K562 treated with DMSO at 1 percent for 24 hours (cell line): ENCODE results near the gene DHX29. TPM values are rescaled to one million over a fixed set of nuclear protein-coding genes. Genes with fewer than 3 reads are reported as not detected.

Source experiments
- total RNA-seq: library from RNA; unstranded; fragments of 300-600 nt; gene quantifications from 2 replicates; pipeline ENCODE4 v1.2.3, GENCODE V29; 2022; ENCODE audit warnings: low read depth; ENCODE audit not compliant: insufficient read depth

The DHX29 gene
- 13.3 and 17.2 TPM in 2 replicates for total RNA-seq

GRCh38 chr5:55307383-55308253 lies at the start of gene DHX29, which contains the start of gene MTREX:
TSS of gene DHX29 (minus strand) at chr5:55307694. CDS start at chr5:55307573, 121 bp downstream.
TSS of gene MTREX (plus strand) at chr5:55307989. CDS start at chr5:55308014, 25 bp downstream.

GRCh38 chr5:55232985-55233928 lies 74.2 kb downstream of the DHX29 start, which contains the start of gene CCNO:
TSS of gene CCNO (minus strand) at chr5:55233608. CDS start at chr5:55233523, 85 bp downstream.

GRCh38 chr5:55226934-55227663 lies 80.4 kb downstream of the DHX29 start, which contains the start of gene MCIDAS:
TSS of gene MCIDAS (minus strand) at chr5:55227315. CDS start at chr5:55227138, 177 bp downstream.

Other genes starting within 250 kb of the DHX29 start
- not detected in 2 replicates for gene GZMA, start 205.0 kb downstream of the DHX29 start, total RNA-seq
- 1.2 and 1.6 TPM in 2 replicates for gene GPX8, start 147.5 kb downstream of the DHX29 start, total RNA-seq
- gene CDC20B, start 134.5 kb downstream of the DHX29 start, total RNA-seq = not detected in 2 replicates
- gene MCIDAS, start 80.4 kb downstream of the DHX29 start, total RNA-seq = 1.0 and 1.1 TPM in 2 replicates
- gene CCNO, start 74.1 kb downstream of the DHX29 start, total RNA-seq = 3.6 and 4.7 TPM in 2 replicates
- 28.5 and 44.4 TPM in 2 replicates for gene MTREX, start 295 bp upstream of the DHX29 start, total RNA-seq
- gene PLPP1, start 227.3 kb upstream of the DHX29 start, total RNA-seq = 0.76 TPM in 1 of 2 replicates, not detected in the other